ENCODE data around the gene LACRT.
A peak's percentile ranks its signal among the peaks of the same experiment; 100 is the strongest.

The LACRT gene

GRCh38 chr12:54605138-54605970, 29.3 kb downstream of the LACRT start:
- no peak for TF ChIP-seq CTCF (IDR thresholded peaks at IDR 0.05; ENCODE audit: extremely low read depth, insufficient read depth, missing control alignments)
- in situ Hi-C loops (cut with MboI; ENCODE audit: low pct_unique_long_range_greater_than_20kb, low sequenced_read_pairs, unreplicated experiment): no loop called here
- DNase-seq (ENCODE audit: low spot score): no peak

GRCh38 chr12:54604436-54604835, 30.3 kb downstream of the LACRT start:
- TF ChIP-seq CTCF (IDR thresholded peaks at IDR 0.05; ENCODE audit: extremely low read depth, insufficient read depth, missing control alignments): no peak
- DNase-seq (ENCODE audit: low spot score): no peak
- in situ Hi-C loops (cut with MboI; ENCODE audit: low pct_unique_long_range_greater_than_20kb, low sequenced_read_pairs, unreplicated experiment): no loop called here

GRCh38 chr12:54603872-54604271, 30.8 kb downstream of the LACRT start:
- in situ Hi-C loops (cut with MboI; ENCODE audit: low pct_unique_long_range_greater_than_20kb, low sequenced_read_pairs, unreplicated experiment): no loop called here
- TF ChIP-seq CTCF (IDR thresholded peaks at IDR 0.05; ENCODE audit: extremely low read depth, insufficient read depth, missing control alignments): no peak
- DNase-seq (ENCODE audit: low spot score): no peak

GRCh38 chr12:54603173-54603814, 31.4 kb downstream of the LACRT start:
- peak; percentile 72 for DNase-seq (ENCODE audit: low spot score)
- in situ Hi-C loops (cut with MboI; ENCODE audit: low pct_unique_long_range_greater_than_20kb, low sequenced_read_pairs, unreplicated experiment): no loop called here
- peak; percentile 90 for TF ChIP-seq CTCF (IDR thresholded peaks at IDR 0.05; ENCODE audit: extremely low read depth, insufficient read depth, missing control alignments)

GRCh38 chr12:54602661-54603060, 32.0 kb downstream of the LACRT start:
- no peak for TF ChIP-seq CTCF (IDR thresholded peaks at IDR 0.05; ENCODE audit: extremely low read depth, insufficient read depth, missing control alignments)
- DNase-seq (ENCODE audit: low spot score): no peak
- in situ Hi-C loops (cut with MboI; ENCODE audit: low pct_unique_long_range_greater_than_20kb, low sequenced_read_pairs, unreplicated experiment): no loop called here

GRCh38 chr12:54601841-54602240, 32.9 kb downstream of the LACRT start:
- no peak for DNase-seq (ENCODE audit: low spot score)
- in situ Hi-C loops (cut with MboI; ENCODE audit: low pct_unique_long_range_greater_than_20kb, low sequenced_read_pairs, unreplicated experiment): no loop called here
- TF ChIP-seq CTCF (IDR thresholded peaks at IDR 0.05; ENCODE audit: extremely low read depth, insufficient read depth, missing control alignments): no peak

Data from GM13977 (cell line).